SU-DHL-6 (cell line): ENCODE results near the gene LLCFC1.

Experiments used
- EZH2phosphoT487 ChIP-seq: fragments of 200-600 bp; sonication (generic), shearing (Covaris generic); conservative IDR thresholded peaks from 2 replicates; pipeline ENCODE4 v1.6.1; 2018; ENCODE audit warnings: mild to moderate bottlenecking, antibody characterized with exemption, low read length, moderate library complexity, mixed read lengths
- TF ChIP-seq, protein P1 (sequence below): fragments of 200-600 bp; sonication (generic); IDR thresholded peaks from one replicate; pipeline ENCODE4 v1.5.1; 2017; ENCODE audit warnings: antibody characterized with exemption, mild to moderate bottlenecking, low read length, moderate library complexity; ENCODE audit not compliant: insufficient read depth, poor library complexity, severe bottlenecking

- TF ChIP-seq, protein P1, sequence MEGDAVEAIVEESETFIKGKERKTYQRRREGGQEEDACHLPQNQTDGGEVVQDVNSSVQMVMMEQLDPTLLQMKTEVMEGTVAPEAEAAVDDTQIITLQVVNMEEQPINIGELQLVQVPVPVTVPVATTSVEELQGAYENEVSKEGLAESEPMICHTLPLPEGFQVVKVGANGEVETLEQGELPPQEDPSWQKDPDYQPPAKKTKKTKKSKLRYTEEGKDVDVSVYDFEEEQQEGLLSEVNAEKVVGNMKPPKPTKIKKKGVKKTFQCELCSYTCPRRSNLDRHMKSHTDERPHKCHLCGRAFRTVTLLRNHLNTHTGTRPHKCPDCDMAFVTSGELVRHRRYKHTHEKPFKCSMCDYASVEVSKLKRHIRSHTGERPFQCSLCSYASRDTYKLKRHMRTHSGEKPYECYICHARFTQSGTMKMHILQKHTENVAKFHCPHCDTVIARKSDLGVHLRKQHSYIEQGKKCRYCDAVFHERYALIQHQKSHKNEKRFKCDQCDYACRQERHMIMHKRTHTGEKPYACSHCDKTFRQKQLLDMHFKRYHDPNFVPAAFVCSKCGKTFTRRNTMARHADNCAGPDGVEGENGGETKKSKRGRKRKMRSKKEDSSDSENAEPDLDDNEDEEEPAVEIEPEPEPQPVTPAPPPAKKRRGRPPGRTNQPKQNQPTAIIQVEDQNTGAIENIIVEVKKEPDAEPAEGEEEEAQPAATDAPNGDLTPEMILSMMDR = no peak
- no peak for TF ChIP-seq EZH2phosphoT487
Observed at GRCh38 chr7:142948603-142949002, 9.3 kb downstream of the LLCFC1 start.
